ENCODE data around the gene TLNRD1.

Gene TLNRD1

GRCh38 chr15:81029414-81030300 lies 28.9 kb downstream of the TLNRD1 start:
- DNase-seq = no peak

- no peak for DNase-seq
Measured at GRCh38 chr15:81030301-81030750, 29.6 kb downstream of the TLNRD1 start.

- DNase-seq = no peak
Measured at GRCh38 chr15:81031203-81031602, 30.5 kb downstream of the TLNRD1 start.

- DNase-seq = no peak
Measured at GRCh38 chr15:81032355-81032754, 31.6 kb downstream of the TLNRD1 start.

GRCh38 chr15:81032818-81033217 lies 32.1 kb downstream of the TLNRD1 start:
- no peak for DNase-seq

- no peak for DNase-seq
Measured at GRCh38 chr15:81033508-81033907, 32.8 kb downstream of the TLNRD1 start.

GRCh38 chr15:81037952-81038743 lies 37.4 kb downstream of the TLNRD1 start:
- no peak for DNase-seq

GRCh38 chr15:81038975-81039607 lies 38.4 kb downstream of the TLNRD1 start:
- no peak for DNase-seq

- DNase-seq = no peak
Measured at GRCh38 chr15:81040757-81041156, 40.0 kb downstream of the TLNRD1 start.

GRCh38 chr15:81043281-81043934 lies 42.7 kb downstream of the TLNRD1 start:
- DNase-seq = no peak

GRCh38 chr15:81043935-81044575 lies 43.3 kb downstream of the TLNRD1 start:
- no peak for DNase-seq

- no peak for DNase-seq
Measured at GRCh38 chr15:81046290-81046689, 45.6 kb downstream of the TLNRD1 start.

GRCh38 chr15:81047928-81048327 lies 47.2 kb downstream of the TLNRD1 start:
- DNase-seq = no peak

GRCh38 chr15:81049835-81050234 lies 49.1 kb downstream of the TLNRD1 start:
- DNase-seq = no peak

- no peak for DNase-seq
Measured at GRCh38 chr15:81050259-81050658, 49.5 kb downstream of the TLNRD1 start.

GRCh38 chr15:81050805-81051204 lies 50.1 kb downstream of the TLNRD1 start:
- DNase-seq = no peak

- DNase-seq = no peak
Measured at GRCh38 chr15:81052046-81052445, 51.3 kb downstream of the TLNRD1 start.

- no peak for DNase-seq
Measured at GRCh38 chr15:81053621-81054020, 52.9 kb downstream of the TLNRD1 start.

GRCh38 chr15:81054236-81054635 lies 53.5 kb downstream of the TLNRD1 start:
- no peak for DNase-seq

Data from cortex of kidney (tissue), 1 donor.